Large intestine (tissue), 3 donors: ENCODE data around the gene UBB. TPM values are rescaled to one million over a fixed set of nuclear protein-coding genes. Genes with fewer than 3 reads are reported as not detected.

Experiments
- DNase-seq, 2 donors: peaks; one replicate each; pipeline versions ENCODE4 v3.0.0 to v3.0.0-alpha.2; 2013
- H3K27ac ChIP-seq: one replicate; pipeline ENCODE4 v1.5.1; 2013; ENCODE audit warnings: low read length
- H3K27me3 ChIP-seq: 2 replicates; pipeline ENCODE4 v1.6.1; 2013; ENCODE audit warnings: low read length; ENCODE audit not compliant: control insufficient read depth, insufficient read depth
- H3K36me3 ChIP-seq: 2 replicates; pipeline ENCODE4 v1.6.1; 2013; ENCODE audit warnings: low read length; ENCODE audit not compliant: control insufficient read depth, insufficient read depth
- H3K4me1 ChIP-seq: one replicate; pipeline ENCODE4 v1.6.1; 2013; ENCODE audit warnings: low read length; ENCODE audit not compliant: control insufficient read depth, insufficient read depth
- H3K4me3 ChIP-seq: one replicate; pipeline ENCODE4 v1.5.1; 2013; ENCODE audit warnings: low read length
- H3K9me3 ChIP-seq: one replicate; pipeline ENCODE4 v1.6.1; 2013; ENCODE audit warnings: mild to moderate bottlenecking, low read depth, low read length, moderate library complexity; ENCODE audit not compliant: control insufficient read depth
- WGBS: methylation state at CpG from one replicate; pipeline ENCODE4 v1.1.5; 2013; ENCODE audit warnings: low lambda C conversion rate; ENCODE audit not compliant: insufficient coverage; 5-methylcytosine and 5-hydroxymethylcytosine counted together
- polyA plus RNA-seq: library from polyadenylated mRNA; unstranded; fragments of 120-200 nt; gene quantifications from one replicate; pipeline ENCODE4 v1.2.1, GENCODE V29; 2013

UBB gene
- polyA plus RNA-seq, 1 donor: 1,870 TPM

DNA sequence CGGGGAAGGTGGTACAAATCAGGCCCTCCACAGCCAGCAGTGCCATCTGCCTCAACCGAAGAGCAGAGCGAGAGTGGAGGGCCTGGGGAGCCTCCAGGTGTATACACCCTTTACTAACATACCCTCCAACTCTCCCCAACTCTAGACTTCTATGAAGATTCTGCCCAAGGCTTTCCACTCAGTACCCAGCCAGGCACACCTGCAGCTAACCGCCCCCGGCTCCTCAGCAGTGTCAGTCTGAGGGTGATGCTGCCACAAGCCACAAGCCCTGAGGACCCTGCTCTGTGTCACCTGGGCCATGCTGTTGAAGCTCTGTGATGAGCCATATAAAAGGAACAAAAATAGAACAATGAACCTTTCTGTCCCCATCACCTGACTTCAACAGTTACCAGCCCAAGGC, 31.5 kb upstream of the UBB start:
- DNase-seq: no peak
- WGBS: no CpG with 5 or more reads among the region's 5 CpGs
- Histone ChIP-seq H3K27me3 (peaks cover 3% of the 10 kb centered on the region), H3K4me3 (no peak overlapping the region), H3K27ac (no peak overlapping the region), H3K4me1 (peaks cover 3% of the 10 kb centered on the region), H3K36me3 (peaks cover 22% of the 10 kb centered on the region), H3K9me3 (no peaks in the 10 kb centered on the region)

DNA sequence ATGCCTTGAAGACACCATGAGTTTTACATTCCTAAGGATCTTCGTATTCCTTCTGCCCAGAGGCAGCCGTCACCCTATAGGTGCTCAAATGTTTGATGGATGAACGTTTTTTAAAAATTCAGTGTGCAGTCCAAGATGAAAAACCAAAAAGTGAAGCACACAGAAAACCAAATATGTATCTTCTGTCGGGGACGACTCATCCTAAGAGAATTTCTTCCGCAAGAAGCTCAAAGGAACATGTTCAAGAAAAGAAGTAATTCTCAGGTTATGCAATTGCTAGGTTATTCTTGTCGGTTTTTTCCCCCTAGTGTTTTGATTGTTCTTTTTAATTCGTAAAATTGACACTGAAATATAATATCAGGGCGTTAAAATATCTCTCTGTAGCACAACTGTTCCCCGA, 29.1 kb upstream of the UBB start:
- Histone ChIP-seq H3K27ac (peak overlapping the region; percentile 81), H3K4me1 (peaks cover 3% of the 10 kb centered on the region), H3K9me3 (no peaks in the 10 kb centered on the region), H3K27me3 (peaks cover 3% of the 10 kb centered on the region), H3K4me3 (peak overlapping the region; percentile 57), H3K36me3 (peaks cover 19% of the 10 kb centered on the region)
- peak in 1 of 2 donors; percentile 20 for DNase-seq
- 0% methylated on average over 3 of the region's 10 CpGs for WGBS

DNA sequence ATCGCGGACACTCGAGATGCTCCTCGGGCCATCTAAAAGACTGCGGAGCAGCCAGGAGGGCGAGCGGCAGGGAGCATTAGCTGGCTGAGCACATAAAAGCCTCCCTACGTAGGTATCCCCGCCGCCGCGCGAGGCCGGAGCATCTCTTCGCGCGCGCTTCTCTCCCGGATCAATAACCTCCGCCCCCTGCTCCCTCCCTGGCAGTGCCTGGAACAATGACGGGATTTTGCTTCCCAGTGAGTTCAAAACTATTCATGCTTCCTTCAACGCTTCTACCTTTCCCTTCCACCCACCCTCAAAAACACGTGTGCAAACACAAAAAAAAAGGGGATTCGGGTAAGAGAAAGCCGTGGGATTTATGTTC, 28.6 kb upstream of the UBB start:
- Histone ChIP-seq H3K4me1 (peaks cover 3% of the 10 kb centered on the region), H3K27me3 (peaks cover 3% of the 10 kb centered on the region), H3K27ac (peak overlapping the region; percentile 81), H3K9me3 (no peaks in the 10 kb centered on the region), H3K4me3 (peak overlapping the region; percentile 57), H3K36me3 (peaks cover 15% of the 10 kb centered on the region)
- peak in 1 of 2 donors; percentile 72 for DNase-seq
- WGBS: 0% methylated on average over 2 of the region's 25 CpGs

DNA sequence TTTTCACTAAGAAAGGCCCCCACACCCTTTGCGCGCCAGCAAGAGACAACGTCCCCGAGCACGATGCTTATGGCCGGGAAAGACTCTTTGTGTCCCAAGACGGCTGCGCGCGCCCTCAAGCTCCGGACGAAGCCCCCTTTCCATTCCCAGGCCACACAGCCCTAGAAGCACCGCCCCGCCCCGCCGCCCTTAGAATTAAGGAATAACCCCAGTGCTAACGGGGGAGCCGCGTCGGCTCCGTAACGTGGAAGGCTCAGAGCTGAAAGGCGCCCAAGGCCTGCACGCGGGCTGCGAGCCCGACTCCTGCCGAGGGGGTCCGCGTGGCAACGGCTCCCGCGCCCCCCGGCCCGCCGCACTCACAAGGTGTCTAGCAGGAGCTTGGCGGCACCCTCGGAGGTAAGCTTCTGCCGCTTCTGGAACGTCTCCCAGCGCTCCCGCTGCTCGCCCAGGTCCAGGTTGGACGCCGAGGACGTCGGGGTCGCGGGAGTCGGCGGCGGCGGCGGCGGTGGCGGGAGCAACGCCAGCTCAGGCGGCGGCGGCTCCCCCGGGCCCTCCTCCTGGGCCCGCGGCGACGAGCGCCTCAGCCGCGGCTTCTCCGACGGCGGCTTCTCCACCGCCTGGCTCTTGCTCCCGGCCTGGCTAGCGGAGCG, 28.1 kb upstream of the UBB start:
- peak in 1 of 2 donors; percentile 79 for DNase-seq
- no CpG with 5 or more reads among the region's 75 CpGs for WGBS
- Histone ChIP-seq H3K9me3 (no peaks in the 10 kb centered on the region), H3K4me1 (peaks cover 3% of the 10 kb centered on the region), H3K4me3 (peak overlapping the region; percentile 57), H3K27ac (peak overlapping the region; percentile 81), H3K27me3 (peaks cover 3% of the 10 kb centered on the region), H3K36me3 (peaks cover 15% of the 10 kb centered on the region)

DNA sequence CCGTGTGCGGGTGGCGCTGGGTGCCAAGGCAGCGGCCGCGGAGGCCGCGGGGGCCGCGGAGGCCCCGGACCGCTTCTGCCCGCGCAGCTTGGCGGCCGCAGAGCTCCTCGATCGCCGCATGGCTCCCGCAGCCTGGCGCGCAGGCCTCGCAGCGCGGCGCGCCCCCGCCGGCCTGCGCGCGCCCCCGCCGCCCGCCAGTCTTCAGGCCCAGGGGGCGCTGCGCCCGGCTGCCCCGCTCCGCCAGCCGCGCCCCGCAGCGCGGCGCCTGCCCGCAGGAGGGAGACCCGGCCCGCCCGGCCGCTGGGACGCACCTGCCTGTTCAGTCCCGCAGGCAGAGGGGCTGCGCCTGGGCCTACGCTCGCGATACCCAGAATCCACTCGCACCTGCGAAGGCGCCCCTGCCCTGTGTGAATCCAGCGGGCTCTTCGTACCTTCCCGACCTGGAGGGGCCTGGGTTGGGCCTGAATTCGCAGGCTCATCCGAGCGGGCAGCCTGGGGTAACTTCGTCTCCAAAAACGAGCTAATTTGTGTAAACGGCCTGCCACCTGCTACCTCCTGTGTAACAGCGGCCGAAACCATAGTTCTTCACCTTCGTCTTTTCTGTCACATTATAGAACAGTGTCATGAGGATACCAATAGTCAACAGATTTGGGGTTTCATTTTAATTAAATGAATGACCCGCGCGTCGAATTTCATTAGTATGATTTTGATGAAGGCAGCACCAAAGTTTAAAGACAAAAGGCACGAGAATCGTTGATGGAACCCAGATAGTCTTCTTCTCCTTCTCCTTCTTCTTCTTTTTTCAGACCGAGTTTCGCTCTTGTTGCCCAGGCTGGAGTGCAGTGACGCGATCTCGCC, 27.3 kb upstream of the UBB start, which contains the start of gene CENPV:
TSS of gene CENPV (minus strand) at position 153 of the 858 bp plus-strand sequence. CDS start at position 120, 33 bp downstream.
- 100% methylated on average over 1 of the region's 83 CpGs for WGBS
- H3K27ac ChIP-seq: peak within 1 kb of the TSS; percentile 81
- peak in 1 of 2 donors; percentile 80 for DNase-seq

DNA sequence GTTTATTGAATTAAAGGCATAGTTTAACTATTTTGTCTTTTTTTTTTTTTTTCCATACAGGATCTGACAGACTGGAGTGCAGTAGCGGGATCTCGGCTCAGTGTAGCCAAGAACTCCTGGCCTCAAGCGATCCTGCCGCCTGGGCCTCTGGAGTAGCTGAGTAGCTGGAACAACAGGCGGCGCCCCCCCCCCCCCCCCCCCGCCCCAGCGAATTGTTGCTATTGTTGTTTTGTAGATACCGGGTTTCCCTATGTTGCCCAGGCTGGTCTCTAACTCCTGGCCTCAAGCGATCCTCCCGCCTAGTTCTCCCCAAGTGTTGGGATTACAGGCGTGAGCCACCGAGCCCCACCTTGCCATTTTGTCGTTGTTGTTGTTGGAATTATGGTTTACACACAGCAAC, 26.3 kb upstream of the UBB start:
- Histone ChIP-seq H3K27me3 (peaks cover 3% of the 10 kb centered on the region), H3K4me3 (no peak overlapping the region), H3K4me1 (peaks cover 3% of the 10 kb centered on the region), H3K27ac (no peak overlapping the region), H3K9me3 (no peaks in the 10 kb centered on the region), H3K36me3 (peaks cover under 1% of the 10 kb centered on the region)
- no peak for DNase-seq
- WGBS: no CpG with 5 or more reads among the region's 14 CpGs

More for the DNA sequence above, 27.3 kb upstream of the UBB start, which contains the start of gene CENPV:
- H3K27me3 ChIP-seq: peaks cover 3% of the 10 kb centered on the region
- peak within 1 kb of the TSS; percentile 57 for H3K4me3 ChIP-seq
- no peaks in the 10 kb centered on the region for H3K9me3 ChIP-seq
- H3K36me3 ChIP-seq: peaks cover 11% of the 10 kb centered on the region
- peaks cover 3% of the 10 kb centered on the region for H3K4me1 ChIP-seq

DNA sequence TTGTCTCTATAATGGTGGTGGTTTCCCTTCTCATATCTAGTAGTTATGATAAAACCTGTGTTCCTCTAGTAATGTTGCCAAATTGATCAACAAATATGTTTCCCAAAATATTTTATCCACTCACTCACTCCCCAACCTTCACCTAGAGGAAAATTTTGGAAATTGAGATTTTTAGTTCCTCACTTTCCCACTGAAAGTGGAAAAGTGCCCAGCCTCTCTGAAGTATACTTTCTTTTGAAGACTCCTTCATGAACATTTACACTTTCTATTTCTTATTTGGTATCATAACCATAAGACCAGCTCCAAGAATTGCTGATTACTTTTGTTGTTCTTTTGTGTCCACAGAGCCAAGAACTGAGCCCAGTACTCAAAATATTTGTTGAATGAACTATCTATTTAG, 22.5 kb upstream of the UBB start:
- H3K4me1 ChIP-seq: peaks cover 3% of the 10 kb centered on the region
- H3K36me3 ChIP-seq: no peaks in the 10 kb centered on the region
- H3K4me3 ChIP-seq: no peak overlapping the region
- H3K27ac ChIP-seq: no peak overlapping the region
- no peaks in the 10 kb centered on the region for H3K27me3 ChIP-seq
- H3K9me3 ChIP-seq: no peaks in the 10 kb centered on the region
- DNase-seq: no peak

DNA sequence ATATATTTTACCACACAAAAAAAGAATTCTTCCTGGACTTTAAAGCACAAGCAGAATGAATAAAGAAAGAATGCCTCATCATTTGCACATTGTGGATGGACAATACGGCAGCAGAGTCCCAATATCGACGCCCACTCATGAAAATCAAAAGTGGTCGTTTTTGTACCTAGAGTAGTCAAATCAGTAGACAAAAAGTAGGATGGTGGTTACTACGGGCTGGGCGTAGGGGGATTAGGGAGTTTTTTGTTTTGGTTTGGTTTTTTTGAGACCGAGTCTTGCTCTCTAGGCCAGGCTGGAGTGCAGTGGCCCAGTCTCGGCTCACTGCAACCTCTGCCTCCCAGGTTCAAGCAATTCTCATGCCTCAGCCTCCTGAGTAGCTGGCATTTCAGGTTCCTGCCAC, 19.0 kb upstream of the UBB start:
- no peak for DNase-seq
- no peaks in the 10 kb centered on the region for H3K9me3 ChIP-seq
- WGBS: no CpG with 5 or more reads among the region's 8 CpGs

DNA sequence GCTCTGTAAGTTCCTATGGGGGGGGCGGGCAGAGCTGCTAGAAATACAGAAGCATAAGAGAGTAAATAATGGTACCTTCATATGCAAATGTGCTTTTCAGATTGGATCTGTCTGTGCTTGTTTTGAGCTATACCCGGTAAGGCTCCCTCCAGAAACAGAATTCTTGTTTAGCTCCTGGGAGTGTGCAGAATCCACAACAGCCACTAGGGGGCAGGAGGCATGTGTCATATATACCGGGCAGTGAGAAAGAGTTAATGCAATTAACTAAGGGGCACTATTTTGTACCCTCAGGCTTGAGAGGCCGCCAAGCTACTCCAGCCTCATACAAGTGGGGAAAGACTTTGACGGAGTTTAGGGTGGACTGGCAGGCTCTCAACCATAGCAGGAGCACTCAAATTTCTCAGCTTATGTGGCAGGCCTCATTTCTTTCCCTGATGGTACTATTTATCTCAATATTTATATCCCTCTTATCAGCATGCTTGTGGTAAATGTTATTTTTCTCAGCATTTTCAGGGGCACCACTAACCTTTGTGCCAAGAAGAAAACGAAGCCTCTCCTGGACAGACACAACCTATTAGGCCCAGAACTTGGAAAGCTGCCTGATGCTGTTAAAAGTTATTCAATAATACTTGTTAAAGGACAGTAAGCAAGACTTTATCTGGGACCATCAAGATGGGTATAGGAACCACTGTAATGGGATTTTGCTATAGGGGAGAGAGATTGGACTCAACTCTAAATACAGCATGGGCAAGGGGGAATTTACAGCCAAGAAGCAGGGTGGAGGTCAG, 16.9 kb upstream of the UBB start:
- WGBS: 20% methylated on average over 1 of the region's 6 CpGs
- peak; percentile 64 to 74 for DNase-seq
- H3K27ac ChIP-seq: peak overlapping the region; percentile 35

More for the DNA sequence above, 19.0 kb upstream of the UBB start:
- Histone ChIP-seq H3K27ac (no peak overlapping the region), H3K36me3 (no peaks in the 10 kb centered on the region), H3K27me3 (no peaks in the 10 kb centered on the region), H3K4me1 (peaks cover 5% of the 10 kb centered on the region), H3K4me3 (no peak overlapping the region)

DNA sequence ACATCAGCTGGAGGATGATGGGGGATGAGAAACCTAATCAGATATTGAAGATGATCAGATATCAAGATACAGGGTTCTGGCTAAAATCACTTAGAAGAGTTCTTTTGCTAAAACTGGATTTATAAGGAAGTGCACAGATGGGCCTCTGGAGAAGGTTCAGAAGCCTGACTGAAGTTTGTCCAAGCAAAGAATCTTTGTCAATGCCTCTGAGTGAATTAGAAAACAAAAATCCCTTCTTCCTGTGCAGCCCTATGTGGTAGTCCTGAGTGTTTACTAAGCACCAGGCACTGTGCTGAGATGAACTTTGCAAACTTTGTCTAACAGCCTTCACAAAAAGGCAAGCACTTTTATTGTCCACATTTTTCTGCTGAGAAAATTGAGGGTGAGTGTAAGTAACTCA, 16.3 kb upstream of the UBB start:
- no peak overlapping the region for H3K27ac ChIP-seq
- no peaks in the 10 kb centered on the region for H3K9me3 ChIP-seq
- DNase-seq: no peak
- H3K27me3 ChIP-seq: no peaks in the 10 kb centered on the region
- no peak overlapping the region for H3K4me3 ChIP-seq
- no peaks in the 10 kb centered on the region for H3K36me3 ChIP-seq
- H3K4me1 ChIP-seq: peaks cover 5% of the 10 kb centered on the region

More for the DNA sequence above, 16.9 kb upstream of the UBB start:
- Histone ChIP-seq H3K4me3 (no peak overlapping the region), H3K4me1 (peaks cover 5% of the 10 kb centered on the region), H3K27me3 (no peaks in the 10 kb centered on the region), H3K9me3 (no peaks in the 10 kb centered on the region), H3K36me3 (no peaks in the 10 kb centered on the region)
